GM18519 (cell line): ENCODE measurements around the gene PML.

Experiments
- ATAC-seq: cut with Tn5 transposase; IDR thresholded peaks from one replicate; pipeline ENCODE4 v1.9.1; 2021; ENCODE audit warnings: mild to moderate bottlenecking, moderate library complexity; ENCODE audit not compliant: unreplicated experiment, low FRiP score

The PML gene

GRCh38 chr15:73983773-73984172, 10.7 kb upstream of the PML start:
- ATAC-seq, result no peak

GRCh38 chr15:73984208-73984979, 10.1 kb upstream of the PML start:
- no peak for ATAC-seq

- ATAC-seq, result no peak
Measured at GRCh38 chr15:73985101-73985873, 9.2 kb upstream of the PML start.

- no peak for ATAC-seq
Measured at GRCh38 chr15:73986055-73986775, 8.3 kb upstream of the PML start.

GRCh38 chr15:73986776-73987056, 7.8 kb upstream of the PML start:
- ATAC-seq, result no peak

GRCh38 chr15:73987250-73987649, 7.3 kb upstream of the PML start:
- ATAC-seq, result no peak

- ATAC-seq, result no peak
Measured at GRCh38 chr15:73987681-73988444, 6.7 kb upstream of the PML start.

GRCh38 chr15:73988445-73988969, 6.0 kb upstream of the PML start:
- no peak for ATAC-seq

GRCh38 chr15:73989001-73989798, 5.3 kb upstream of the PML start:
- no peak for ATAC-seq

- no peak for ATAC-seq
Measured at GRCh38 chr15:73990250-73991005, 4.1 kb upstream of the PML start.

GRCh38 chr15:73991260-73991659, 3.3 kb upstream of the PML start:
- no peak for ATAC-seq

GRCh38 chr15:73991726-73992593, 2.6 kb upstream of the PML start, which contains the start of gene STOML1:
STOML1 (minus strand) TSS chr15:73992295; CDS start chr15:73992223, 72 bp downstream.
- ATAC-seq, result peak; percentile 69

- no peak for ATAC-seq
Measured at GRCh38 chr15:73992594-73992898, 2.0 kb upstream of the PML start.

- ATAC-seq, result no peak
Measured at GRCh38 chr15:73993211-73993994, 1.1 kb upstream of the PML start.

- ATAC-seq, result no peak
Measured at GRCh38 chr15:73994912-73995622, 551 bp downstream of the PML start.

- no peak for ATAC-seq
Measured at GRCh38 chr15:73996267-73996666, 1.8 kb downstream of the PML start.

- ATAC-seq, result no peak
Measured at GRCh38 chr15:73996939-73997338, 2.4 kb downstream of the PML start.
